Stimulated activated CD4-positive, alpha-beta T cell treated with anti-CD3 and anti-CD28 coated beads, Interleukin-1b, Interleukin-23, amount 100 ng/mL, for 48 hours (primary cell): ENCODE measurements around the gene ZNF771.
"Not testable (repeated sequence)": the region's sequence is repeated elsewhere in the genome, so short reads cannot be mapped to it uniquely, and the experiment has no call there.

Source experiments
- DNase-seq: peaks from one replicate; pipeline ENCODE4 v3.0.0-alpha.2; 2020

Gene ZNF771

DNA sequence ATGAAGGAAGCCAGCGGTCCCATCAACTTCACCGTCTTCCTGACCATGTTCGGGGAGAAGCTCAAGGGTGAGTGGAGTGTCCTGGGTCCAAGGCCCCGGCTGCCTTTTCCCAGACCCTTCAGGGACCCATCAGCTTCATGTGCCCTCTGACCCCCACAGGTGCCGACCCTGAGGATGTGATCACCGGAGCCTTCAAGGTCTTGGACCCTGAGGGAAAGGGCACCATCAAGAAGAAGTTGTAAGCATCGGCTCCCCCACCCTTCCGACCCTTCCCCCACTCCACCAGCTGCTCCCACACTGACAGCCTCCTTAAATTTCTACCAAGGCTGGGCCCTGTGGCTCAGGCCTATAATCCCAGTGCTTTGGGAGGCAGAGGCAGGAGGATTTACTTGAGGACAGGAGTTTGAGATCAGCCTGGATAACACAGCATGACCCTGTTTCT is 30.9 kb upstream of the ZNF771 start:
- DNase-seq = no peak

DNA sequence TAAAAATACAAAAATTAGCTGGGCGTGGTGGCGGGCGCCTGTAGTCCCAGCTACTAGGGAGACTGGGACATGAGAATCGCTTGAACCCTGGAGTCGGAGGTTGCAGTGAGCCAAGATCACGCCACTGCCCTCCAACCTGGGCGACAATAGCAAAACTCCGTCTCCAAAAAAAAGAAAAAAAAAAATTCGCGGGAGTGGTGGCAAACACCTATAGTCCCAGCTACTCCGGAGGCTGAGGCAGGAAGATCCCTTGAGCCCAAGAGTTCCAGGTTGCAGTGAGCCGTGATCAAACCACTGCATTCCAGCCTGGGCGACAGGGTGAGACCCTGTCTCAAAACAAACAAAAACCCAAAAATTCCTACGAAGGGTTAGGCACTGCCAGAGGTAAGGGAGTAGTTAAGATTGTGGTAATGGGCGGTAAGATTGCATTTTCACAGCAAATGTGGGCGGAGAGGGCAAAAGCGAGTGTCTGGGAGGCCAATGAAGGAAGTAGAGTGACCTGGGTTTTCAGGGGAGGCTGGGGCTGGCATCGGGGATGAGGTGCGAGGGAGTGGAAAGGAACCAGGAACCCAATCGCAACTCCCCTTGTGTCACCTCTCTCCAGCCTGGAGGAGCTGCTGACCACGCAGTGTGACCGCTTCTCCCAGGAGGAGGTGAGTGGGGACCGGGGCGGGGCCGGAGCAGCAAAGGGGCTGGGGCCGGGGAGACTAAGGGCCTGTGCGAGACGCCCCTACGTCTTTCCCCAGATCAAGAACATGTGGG is 30.2 kb upstream of the ZNF771 start:
- no peak for DNase-seq

DNA sequence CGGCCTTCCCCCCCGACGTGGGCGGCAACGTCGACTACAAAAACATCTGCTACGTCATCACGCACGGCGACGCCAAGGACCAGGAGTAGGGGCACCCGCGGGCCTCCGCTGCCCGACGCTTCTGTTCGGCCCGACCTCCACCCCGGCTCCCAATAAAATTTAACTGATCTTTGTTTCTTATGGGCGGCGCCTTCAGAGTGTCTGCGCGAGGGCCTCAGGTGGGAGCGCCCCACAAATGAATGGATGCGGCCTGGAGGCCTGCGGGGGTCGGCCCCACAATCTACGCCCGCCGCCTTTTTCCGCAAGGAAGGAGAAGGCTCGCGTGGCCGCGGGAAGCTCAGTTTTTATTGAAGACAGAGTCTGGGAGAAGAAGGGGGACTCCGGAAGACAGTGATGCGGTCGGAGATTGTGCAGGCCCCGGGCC is 29.6 kb upstream of the ZNF771 start:
- DNase-seq = peak; percentile 87

DNA sequence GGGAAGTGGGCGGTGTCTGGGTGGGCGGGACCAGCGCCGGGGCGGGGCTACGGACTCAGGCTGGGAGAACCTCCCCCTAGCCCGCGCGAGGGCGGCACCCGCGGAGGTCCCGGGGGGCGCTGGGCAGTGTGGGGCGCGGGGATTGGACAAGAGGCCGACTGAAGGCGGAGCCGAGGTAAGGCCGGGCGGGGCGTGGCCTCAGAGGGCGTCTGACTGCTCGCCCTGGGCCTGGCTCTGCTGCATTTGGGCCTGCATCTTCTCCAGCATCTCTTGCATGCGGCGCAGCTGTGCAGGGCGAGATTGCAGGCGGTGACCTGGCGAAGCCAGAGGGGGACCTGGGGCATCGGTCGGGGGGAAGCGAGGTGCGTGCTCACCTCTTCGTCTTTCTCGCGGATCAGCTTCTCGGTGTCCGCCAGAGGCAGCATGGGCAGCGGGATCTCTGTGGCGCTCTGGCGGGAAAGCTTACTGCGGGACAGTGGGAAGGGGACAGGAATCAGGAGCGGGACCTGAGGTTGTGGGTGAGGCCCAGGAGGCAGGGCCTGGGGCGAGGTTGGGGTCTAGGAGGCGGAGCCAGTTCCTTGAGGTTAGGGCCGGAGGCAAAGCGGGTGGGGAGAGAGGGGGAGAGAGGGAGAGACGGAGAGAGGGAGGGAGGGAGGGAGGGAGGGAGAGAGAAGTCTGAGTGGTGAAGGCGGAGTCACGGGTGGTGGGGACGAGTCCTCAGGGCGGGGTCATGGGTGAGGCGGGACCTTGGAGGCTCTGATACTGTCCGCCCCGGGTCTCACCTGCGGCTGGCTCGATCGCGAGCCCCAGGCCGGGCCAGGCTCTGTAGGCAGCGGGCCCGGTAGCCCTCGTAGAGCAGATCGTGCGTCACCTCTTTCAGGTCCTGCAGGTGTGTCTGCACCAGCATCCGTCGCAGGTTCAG is 28.9 kb upstream of the ZNF771 start:
- DNase-seq = peak; percentile 99

DNA sequence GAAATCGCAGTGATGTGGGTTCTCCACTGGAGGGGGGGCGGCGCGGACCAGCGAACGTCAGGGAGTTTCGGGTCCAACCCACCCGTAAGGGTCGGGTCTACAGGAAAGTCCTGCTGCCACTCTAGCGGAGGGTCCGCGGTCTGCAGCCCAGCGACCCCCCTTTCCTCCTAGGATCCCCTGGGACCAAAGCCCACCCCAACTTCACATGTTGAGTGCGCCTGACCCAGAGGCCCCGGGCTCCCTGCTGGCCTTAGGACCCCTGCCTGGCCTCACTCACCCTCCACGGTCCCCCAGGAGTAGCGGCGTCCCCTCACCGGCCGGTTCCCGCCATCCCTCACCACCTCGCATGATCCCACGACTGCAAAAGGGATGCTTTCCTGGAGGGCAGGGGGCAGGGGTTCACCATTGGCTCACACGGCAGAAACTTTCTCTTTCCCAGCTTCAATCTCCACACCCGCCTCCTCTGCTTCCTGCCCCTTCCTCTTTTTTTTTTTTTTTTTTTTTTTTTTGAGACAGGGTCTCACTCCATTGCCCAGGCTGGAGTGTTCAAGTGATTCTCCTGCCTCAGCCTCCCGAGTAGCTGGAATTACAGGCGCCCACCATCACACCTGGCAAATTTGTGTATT is 28.1 kb upstream of the ZNF771 start:
- DNase-seq = no peak

DNA sequence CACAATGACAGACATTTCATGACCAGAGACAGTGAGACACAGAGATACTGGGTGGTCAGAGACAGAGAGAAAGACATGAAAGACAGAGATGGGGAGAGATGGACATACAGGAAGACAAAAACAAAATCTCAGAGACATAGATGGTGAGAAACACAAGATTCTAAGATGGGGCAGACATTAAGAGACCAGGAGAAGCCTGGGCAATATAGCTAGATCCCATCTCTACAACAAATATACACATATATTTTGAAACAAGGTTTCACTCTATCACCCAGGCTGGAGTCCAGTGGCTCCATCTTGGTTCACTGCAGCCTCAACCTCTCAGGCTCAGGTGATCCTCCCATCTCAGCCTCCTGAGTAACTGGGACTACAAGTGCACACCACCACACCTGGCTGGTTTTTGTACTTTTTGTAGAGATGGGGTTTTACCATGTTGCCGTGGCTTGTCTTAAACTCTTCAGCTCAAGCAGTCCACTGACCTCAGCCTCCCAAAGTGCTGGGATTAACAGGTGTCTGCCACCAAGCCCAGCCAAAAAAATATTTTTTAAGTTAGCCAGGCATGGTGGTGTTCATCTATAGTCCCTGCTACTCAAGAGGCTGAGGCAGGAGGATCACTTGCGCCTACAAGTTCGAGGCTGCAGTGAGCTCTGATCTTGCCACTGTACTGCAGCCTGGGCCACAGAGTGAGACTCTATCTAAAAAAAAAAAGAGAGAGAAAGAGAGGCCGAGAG is 27.2 kb upstream of the ZNF771 start:
- DNase-seq = no peak

DNA sequence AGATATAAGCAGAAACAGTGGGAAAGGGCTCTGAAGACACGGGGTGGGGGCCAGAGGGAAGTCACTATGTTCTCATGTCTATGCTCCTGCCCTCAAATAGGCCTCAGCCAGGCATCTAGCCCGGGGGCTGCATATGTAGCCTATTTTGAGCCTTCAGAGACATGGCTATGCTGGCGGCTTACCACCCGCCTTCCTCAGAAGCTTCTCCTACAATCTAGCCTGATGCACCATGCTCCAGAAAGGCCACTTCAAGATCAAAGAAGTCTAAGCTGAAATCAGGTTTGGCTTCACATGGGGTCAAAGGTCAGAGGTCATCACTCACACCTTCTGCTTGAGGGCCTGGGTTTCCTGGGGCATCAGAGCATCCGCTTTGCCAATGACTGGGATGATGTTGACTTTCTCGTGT is 26.6 kb upstream of the ZNF771 start:
- no peak for DNase-seq

DNA sequence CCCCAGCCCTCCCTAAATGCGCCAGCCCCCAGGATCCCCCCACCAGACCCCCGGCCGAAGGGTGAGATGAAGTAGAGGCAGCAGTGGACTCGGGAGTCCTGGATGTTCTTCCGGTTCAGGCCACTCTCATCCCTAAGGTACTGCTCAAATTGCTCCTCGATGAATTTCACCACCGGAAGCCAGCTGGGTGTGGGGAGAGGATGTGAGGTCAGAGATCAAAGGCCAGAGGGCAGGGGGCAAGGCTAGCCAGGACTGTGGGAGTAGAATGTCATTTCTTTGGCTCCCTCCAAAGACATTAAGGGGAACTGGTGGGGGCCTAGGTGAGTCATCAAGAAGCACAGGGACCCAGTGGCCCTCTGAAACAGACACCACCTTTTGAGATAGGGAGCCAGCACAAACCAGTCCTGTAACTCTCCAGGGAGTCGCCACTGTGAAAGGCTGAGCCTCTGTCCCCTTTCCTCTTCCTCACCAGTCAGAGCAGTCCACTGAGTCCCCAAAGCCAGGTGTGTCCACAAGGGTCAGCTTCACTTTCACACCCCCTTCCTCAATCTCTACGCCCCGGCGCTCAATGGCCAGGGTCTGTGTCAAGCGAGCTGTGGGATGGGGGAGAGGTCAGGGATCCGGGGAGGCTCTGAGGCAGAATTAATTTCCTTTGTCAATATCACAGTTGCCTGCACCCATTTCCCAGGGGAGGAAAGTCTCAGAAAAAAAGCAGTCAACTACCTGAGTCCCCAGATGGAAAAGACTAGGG is 25.9 kb upstream of the ZNF771 start:
- DNase-seq = no peak

DNA sequence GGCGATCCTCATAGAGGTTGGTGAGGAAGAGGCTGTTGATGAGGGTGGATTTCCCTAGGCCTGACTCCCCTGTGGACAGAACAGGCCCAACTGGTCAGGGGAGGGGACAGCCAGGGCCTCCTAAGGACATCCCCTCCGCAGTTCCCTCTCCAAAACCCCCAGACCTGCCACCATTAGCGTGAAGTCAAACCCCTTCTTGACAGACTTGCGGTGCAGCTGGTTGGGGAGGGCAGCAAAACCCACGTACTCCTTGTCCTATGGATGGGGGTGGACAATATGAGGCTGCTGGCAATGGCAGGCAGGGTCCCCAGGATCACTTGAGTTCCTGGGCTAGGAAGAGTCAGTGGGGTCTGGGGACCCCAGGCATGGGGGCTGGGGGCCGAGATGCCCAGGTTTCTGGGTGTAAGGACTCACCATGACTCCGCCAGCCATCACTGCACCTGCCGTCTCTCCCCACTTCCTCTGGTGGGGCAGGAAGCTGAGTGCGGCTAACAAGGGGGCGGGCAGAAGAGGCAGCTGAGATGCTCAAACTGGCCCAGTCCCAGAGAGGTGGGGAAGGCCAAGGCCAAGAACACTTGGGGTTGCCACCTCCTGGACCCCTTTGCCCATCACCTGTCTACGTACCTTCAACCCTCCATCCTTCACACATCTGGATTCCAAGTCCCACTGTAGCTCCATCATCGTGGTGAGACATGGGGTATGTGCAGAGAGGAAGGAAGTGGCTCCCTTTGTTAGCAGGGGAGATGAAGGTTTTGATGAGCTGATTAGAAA is 25.1 kb upstream of the ZNF771 start, which contains the start of gene SEPTIN1:
Gene SEPTIN1, minus strand, starts transcription at position 451 of the 771 bp plus-strand sequence. Its CDS starts 19 bp downstream, at position 432.
- DNase-seq = peak; percentile 77

DNA sequence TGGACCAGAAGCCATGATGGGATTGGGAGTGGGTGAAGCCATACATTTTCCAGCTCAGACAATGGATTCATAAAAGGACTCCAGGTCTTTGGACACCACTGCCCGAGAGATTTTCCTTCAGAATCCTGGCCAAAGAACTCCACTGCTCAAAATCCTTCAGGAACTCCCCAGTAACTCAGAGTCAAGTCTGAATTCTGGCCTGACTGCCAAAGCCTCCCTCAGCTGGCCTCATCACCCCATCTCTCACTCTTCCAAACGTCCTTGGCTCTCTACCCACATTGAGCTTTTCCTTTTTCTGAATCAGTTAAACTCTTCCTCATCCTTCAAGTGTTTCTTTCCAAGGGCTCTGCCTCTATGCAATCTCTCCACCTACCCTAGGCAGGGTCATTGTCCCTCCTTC is 23.9 kb upstream of the ZNF771 start:
- DNase-seq = no peak

DNA sequence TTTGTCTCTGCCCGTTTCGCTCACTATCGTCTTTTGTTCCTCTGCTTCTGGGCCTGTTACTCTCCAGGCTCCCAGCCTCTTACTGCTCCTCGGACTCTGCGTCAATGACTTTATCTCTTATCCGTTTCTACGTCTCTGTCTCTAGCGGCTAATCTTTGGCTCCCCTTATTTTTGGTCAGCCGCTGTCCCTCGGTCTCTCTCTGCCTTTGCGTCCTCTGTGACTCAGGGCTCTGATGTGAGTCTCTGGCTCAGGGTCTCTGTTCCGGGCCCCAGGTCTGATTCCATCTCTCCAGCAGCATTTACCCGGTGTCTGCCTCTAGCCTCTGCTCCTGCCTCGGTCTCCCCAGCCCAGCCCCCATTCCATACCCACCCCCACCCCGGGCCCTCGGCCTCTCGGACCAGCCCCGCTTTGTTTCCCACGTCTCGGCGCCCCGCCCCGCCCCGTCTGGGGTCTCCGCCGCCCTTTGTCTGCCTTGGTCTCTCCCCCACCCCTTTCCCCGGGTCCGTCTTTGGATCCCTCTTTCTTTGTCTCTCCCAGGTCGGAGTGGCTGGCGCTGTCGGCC is 12.7 kb upstream of the ZNF771 start:
- DNase-seq = no peak

DNA sequence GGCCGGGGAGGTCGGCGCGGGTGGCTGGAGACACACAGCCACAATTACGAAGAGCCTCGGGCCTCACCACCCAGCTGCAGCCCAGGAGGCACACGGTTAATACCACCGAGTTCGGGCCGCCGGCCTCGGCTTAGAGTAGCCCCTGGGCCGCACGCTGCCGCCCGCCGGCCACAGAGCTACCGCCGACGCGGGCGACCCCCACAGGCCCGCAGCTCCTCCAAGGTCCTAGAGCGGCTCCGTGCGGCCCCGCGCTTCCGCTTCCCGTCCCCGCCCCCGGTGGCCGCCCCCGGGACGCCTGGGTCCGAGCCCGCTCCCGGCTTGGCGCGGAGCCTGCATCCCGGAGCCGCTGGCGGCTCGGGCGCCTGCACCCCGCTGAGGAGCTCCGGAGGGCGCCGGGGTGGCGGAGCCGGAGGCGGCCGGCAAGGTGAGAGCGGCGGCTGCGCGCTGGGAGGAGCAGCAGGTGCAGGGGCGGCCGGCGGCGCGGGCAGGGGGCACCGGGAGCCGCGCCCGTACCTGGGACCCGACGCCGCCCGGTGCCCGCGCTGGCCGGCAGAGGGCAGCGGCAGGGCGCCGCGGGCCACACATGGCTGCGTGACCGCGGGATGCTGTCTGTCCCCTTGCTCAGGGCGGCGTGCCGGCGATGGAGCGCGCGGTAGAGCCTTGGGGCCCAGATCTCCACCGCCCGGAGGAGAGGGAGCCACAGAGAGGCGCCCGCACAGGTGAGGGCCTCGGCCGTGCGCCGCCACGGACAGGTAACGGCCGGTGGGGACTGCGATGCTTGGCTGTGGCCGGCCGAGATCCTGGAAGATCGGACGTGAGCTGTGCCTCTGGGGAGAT is 12.0 kb upstream of the ZNF771 start, which contains the start of gene ZNF48:
Gene ZNF48, plus strand, starts transcription at position 266 of the 837 bp plus-strand sequence. Its CDS starts 375 bp downstream, at position 641.
- no peak for DNase-seq

DNA sequence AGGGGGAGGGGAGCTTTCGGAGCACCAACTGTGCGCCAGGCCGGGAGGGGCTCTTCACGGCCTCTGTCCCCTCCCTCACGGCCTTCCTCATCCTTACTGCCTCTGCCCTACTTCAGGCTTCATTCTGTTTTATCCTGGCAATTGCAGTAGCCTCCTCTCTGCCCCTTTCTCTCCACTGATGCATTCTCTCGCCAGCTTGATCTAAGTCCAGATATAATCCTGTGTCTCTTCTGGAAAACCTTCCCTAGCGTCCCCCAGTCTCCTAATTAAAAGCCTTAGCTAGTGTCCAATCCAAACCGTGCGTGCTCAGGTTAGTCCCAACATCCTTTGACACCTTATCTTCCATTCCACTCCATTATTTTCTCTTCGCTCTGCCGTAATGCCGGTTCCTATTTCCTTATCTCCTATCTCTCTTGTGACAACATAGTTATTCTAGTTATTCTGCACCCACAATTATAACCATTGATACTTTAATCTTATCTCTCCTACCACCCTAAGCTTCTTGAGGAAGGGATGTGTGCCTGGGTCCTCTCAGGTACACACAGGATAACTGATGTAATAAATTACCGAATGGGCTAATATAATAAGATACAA is 11.3 kb upstream of the ZNF771 start:
- DNase-seq = no peak

DNA sequence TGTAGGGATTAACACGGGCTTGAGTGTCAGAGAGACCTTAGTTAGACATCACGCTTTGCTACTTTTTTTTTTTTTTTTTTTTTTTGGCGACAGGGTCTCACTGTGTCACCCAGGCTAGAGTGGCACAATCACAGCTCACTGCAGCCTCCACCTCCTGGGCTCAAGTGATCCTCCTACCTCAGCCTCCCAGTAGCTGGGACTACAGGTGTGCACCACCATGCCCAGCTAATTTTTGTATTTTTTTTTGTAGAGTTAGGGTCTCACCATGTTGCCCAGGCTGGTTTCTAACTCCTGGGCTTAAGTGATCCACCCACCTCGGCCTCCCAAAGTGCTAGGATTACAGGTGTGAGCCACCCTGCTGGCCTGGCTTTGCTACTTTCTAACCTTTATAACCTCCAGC is 10.8 kb upstream of the ZNF771 start:
- not testable (repeated sequence) for DNase-seq

DNA sequence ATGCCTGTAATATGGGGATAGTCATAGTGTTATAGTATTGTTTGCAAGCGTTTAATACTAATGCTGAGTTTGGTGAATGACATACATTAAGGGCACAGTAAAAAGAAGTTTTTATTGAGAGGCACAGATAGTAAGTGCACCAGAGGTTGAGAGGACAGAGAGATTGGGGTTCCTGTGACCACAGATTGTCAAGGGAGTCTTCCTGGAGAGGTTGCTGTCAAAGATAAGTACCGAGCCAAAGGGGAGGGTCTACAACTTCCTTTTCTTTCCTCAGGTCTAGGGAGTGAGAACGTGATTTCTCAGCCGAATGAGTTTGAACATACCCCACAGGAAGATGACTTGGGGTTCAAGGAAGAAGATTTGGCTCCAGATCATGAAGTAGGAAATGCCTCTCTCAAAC is 10.3 kb upstream of the ZNF771 start:
- no peak for DNase-seq

DNA sequence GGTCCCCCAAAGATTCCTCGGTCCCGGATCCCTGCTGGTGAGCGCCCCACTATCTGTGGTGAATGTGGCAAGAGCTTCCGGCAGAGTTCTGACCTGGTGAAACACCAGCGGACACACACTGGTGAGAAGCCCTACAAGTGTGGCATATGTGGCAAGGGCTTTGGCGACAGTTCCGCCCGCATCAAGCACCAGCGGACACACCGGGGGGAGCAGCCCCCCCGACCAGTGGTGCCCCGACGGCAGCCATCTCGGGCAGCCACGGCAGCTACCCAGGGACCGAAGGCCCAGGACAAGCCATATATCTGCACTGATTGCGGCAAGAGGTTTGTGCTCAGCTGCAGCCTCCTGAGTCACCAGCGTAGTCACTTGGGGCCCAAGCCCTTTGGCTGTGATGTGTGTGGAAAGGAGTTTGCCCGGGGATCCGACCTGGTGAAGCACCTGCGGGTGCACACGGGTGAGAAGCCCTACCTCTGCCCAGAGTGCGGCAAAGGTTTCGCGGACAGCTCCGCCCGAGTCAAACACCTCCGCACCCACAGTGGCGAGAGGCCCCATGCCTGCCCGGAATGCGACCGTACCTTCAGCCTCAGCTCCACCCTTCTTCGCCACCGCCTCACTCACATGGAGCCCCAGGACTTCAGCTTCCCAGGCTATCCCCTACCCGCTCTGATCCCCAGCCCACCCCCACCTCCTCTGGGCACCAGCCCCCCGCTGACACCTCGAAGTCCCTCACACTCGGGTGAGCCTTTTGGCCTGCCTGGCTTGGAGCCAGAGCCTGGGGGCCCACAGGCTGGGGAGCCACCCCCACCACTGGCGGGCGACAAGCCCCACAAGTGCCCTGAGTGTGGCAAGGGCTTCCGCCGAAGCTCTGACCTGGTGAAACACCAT is 9.4 kb upstream of the ZNF771 start:
- no peak for DNase-seq

DNA sequence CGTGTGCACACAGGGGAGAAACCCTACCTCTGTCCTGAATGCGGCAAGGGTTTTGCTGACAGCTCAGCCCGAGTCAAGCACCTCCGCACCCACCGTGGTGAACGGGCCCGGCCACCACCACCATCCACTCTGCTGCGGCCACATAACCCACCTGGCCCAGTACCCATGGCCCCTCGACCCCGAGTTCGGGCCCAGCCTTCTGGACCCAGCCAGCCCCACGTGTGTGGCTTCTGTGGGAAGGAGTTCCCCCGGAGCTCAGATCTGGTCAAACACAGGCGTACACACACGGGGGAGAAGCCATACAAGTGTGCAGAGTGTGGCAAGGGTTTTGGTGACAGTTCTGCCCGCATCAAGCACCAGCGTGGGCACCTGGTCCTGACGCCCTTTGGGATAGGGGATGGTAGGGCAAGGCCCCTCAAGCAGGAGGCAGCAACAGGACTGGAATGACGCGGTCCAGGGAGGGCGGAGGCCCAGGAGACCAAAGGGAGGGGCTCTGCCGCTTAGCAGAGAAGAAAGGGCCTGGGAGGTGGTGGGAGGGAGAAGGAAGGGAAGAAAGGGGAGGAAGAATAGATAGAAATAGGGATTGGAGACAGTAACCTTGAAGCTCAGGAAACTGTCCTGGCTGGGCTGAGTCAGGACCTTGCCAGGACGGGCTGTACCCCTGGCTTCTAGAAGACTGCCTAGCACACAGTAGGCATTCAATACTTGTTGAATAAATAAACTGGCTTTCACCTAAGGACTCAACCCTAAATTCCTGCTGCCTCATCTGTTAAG is 8.6 kb upstream of the ZNF771 start:
- DNase-seq = no peak
